Neural cell (in vitro differentiated cells): Measurements from ENCODE around the gene NPAS2.

Experiments used
- EP300 ChIP-seq: fragments of 450-650 bp; conservative IDR thresholded peaks from 2 replicates; pipeline ENCODE4 v1.6.1; 2014; ENCODE audit warnings: antibody characterized with exemption, mild to moderate bottlenecking, moderate library complexity; ENCODE audit not compliant: poor library complexity, severe bottlenecking
- EZH2 ChIP-seq: fragments of 200-600, 300-800 bp; shearing (Covaris generic), sonication (generic); IDR thresholded peaks from 2 replicates; pipeline ENCODE4 v1.6.1; 2014; ENCODE audit warnings: antibody characterized with exemption, low read length, borderline replicate concordance, mild to moderate bottlenecking; ENCODE audit not compliant: insufficient read depth, poor library complexity, severe bottlenecking
- MXI1 ChIP-seq: fragments of 450-650 bp; conservative IDR thresholded peaks from 2 replicates; pipeline ENCODE4 v1.6.1; 2014; ENCODE audit warnings: antibody characterized with exemption, mild to moderate bottlenecking; ENCODE audit not compliant: poor library complexity, severe bottlenecking
- POLR2AphosphoS5 ChIP-seq: IDR thresholded peaks from 2 replicates; pipeline ENCODE4 v1.6.1; 2012
- RAD21 ChIP-seq: fragments of 450-650 bp; conservative IDR thresholded peaks from 2 replicates; pipeline ENCODE4 v1.6.1; 2014; ENCODE audit warnings: antibody characterized with exemption, mild to moderate bottlenecking, moderate library complexity
- REST ChIP-seq: IDR thresholded peaks from 2 replicates; pipeline ENCODE4 v1.6.1; 2012; ENCODE audit warnings: borderline replicate concordance
- SMC3 ChIP-seq: fragments of 450-650 bp; conservative IDR thresholded peaks from 2 replicates; pipeline ENCODE4 v1.6.1; 2014; ENCODE audit warnings: antibody characterized with exemption, mild to moderate bottlenecking, moderate library complexity; ENCODE audit not compliant: poor library complexity
- TAF1 ChIP-seq: IDR thresholded peaks from 2 replicates; pipeline ENCODE4 v1.6.1; 2012; ENCODE audit warnings: low read depth
- TF ChIP-seq, protein P1 (sequence below): fragments of 450-650 bp; IDR thresholded peaks from 2 replicates; pipeline ENCODE4 v1.5.1; 2014; ENCODE audit warnings: antibody characterized with exemption, mild to moderate bottlenecking, moderate library complexity; ENCODE audit not compliant: poor library complexity, severe bottlenecking

- TF ChIP-seq, protein P1, sequence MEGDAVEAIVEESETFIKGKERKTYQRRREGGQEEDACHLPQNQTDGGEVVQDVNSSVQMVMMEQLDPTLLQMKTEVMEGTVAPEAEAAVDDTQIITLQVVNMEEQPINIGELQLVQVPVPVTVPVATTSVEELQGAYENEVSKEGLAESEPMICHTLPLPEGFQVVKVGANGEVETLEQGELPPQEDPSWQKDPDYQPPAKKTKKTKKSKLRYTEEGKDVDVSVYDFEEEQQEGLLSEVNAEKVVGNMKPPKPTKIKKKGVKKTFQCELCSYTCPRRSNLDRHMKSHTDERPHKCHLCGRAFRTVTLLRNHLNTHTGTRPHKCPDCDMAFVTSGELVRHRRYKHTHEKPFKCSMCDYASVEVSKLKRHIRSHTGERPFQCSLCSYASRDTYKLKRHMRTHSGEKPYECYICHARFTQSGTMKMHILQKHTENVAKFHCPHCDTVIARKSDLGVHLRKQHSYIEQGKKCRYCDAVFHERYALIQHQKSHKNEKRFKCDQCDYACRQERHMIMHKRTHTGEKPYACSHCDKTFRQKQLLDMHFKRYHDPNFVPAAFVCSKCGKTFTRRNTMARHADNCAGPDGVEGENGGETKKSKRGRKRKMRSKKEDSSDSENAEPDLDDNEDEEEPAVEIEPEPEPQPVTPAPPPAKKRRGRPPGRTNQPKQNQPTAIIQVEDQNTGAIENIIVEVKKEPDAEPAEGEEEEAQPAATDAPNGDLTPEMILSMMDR, result no peak
- TF ChIP-seq POLR2AphosphoS5 (no peak), TAF1 (no peak), EP300 (no peak), EZH2 (no peak), MXI1 (no peak), RAD21 (no peak), SMC3 (no peak), REST (no peak)
Observed at GRCh38 chr2:100776445-100776844, 43.5 kb upstream of the NPAS2 start.
